HTERT RPE-1 (cell line): ENCODE measurements around the gene PDGFB.

ENCODE experiments used
- in situ Hi-C: fragments of 300-500 bp; cut with MboI; formaldehyde crosslinking; loops from 4 replicates; pipeline ENCODE4 v1.14.3; 2020; ENCODE audit warnings: low sequenced_read_pairs

The PDGFB gene

GRCh38 chr22:39240831-39241793 lies 3.7 kb downstream of the PDGFB start:
- in situ Hi-C loops = no loop called here

GRCh38 chr22:39239561-39240423 lies 5.0 kb downstream of the PDGFB start:
- in situ Hi-C loops = no loop called here

- in situ Hi-C loops = no loop called here
These were observed 5.7 kb downstream of the PDGFB start for GRCh38 chr22:39238966-39239505.

GRCh38 chr22:39238561-39238960 lies 6.2 kb downstream of the PDGFB start:
- in situ Hi-C loops = no loop called here

GRCh38 chr22:39238101-39238466 lies 6.7 kb downstream of the PDGFB start:
- in situ Hi-C loops = no loop called here

- in situ Hi-C loops = no loop called here
These were observed 7.3 kb downstream of the PDGFB start for GRCh38 chr22:39237318-39238100.

- in situ Hi-C loops = no loop called here
These were observed 8.2 kb downstream of the PDGFB start for GRCh38 chr22:39236321-39237317.

GRCh38 chr22:39234867-39235687 lies 9.7 kb downstream of the PDGFB start:
- in situ Hi-C loops = no loop called here

GRCh38 chr22:39234472-39234787 lies 10.4 kb downstream of the PDGFB start:
- in situ Hi-C loops = no loop called here

- in situ Hi-C loops = no loop called here
These were observed 10.9 kb downstream of the PDGFB start for GRCh38 chr22:39233710-39234471.

- in situ Hi-C loops = no loop called here
These were observed 11.7 kb downstream of the PDGFB start for GRCh38 chr22:39232806-39233709.

GRCh38 chr22:39232246-39232645 lies 12.5 kb downstream of the PDGFB start:
- in situ Hi-C loops = no loop called here

GRCh38 chr22:39231197-39231950 lies 13.4 kb downstream of the PDGFB start:
- in situ Hi-C loops = no loop called here

- in situ Hi-C loops = no loop called here
These were observed 14.3 kb downstream of the PDGFB start for GRCh38 chr22:39230261-39231196.

- in situ Hi-C loops = no loop called here
These were observed 15.0 kb downstream of the PDGFB start for GRCh38 chr22:39229688-39230260.
